HT1080 (cell line): ENCODE measurements around the gene ATP9A. TPM values are rescaled to one million over a fixed set of nuclear protein-coding genes. Genes with fewer than 3 reads are reported as not detected.
"Not testable (repeated sequence)": the region's sequence is repeated elsewhere in the genome, so short reads cannot be mapped to it uniquely, and the experiment has no call there.

Experiments
- DNase-seq: peaks from one replicate; pipeline ENCODE4 v3.0.0-alpha.2; 2015; ENCODE audit warnings: low read depth
- total RNA-seq: library from RNA; depleted of rRNA; stranded (reverse); fragments of >200 nt; shearing (Covaris generic); gene quantifications from 2 replicates; pipeline ENCODE4 v1.2.3, GENCODE V29; 2014

ATP9A gene
- total RNA-seq, 1 experiment from 2014 or later = 3.0 TPM

GRCh38 chr20:51757226-51757625 lies 11.0 kb downstream of the ATP9A start:
- no peak for DNase-seq

GRCh38 chr20:51756653-51757052 lies 11.5 kb downstream of the ATP9A start:
- no peak for DNase-seq

- DNase-seq = not testable (repeated sequence)
These were observed 15.0 kb downstream of the ATP9A start for GRCh38 chr20:51753220-51753619.

GRCh38 chr20:51752343-51752951 lies 15.7 kb downstream of the ATP9A start:
- DNase-seq = peak; percentile 86

- no peak for DNase-seq
These were observed 17.3 kb downstream of the ATP9A start for GRCh38 chr20:51750770-51751388.

- DNase-seq = peak; percentile 97
These were observed 18.0 kb downstream of the ATP9A start for GRCh38 chr20:51750037-51750769.

GRCh38 chr20:51749674-51750036 lies 18.5 kb downstream of the ATP9A start:
- DNase-seq = peak; percentile 70

GRCh38 chr20:51747182-51747911 lies 20.8 kb downstream of the ATP9A start:
- DNase-seq = no peak

- DNase-seq = no peak
These were observed 22.4 kb downstream of the ATP9A start for GRCh38 chr20:51745804-51746203.

GRCh38 chr20:51740838-51741237 lies 27.4 kb downstream of the ATP9A start:
- DNase-seq = no peak

- not testable (repeated sequence) for DNase-seq
These were observed 27.9 kb downstream of the ATP9A start for GRCh38 chr20:51740308-51740707.

- DNase-seq = no peak
These were observed 28.4 kb downstream of the ATP9A start for GRCh38 chr20:51739722-51740249.

- peak; percentile 40 for DNase-seq
These were observed 29.2 kb downstream of the ATP9A start for GRCh38 chr20:51738877-51739447.

GRCh38 chr20:51738261-51738660 lies 29.9 kb downstream of the ATP9A start:
- not testable (repeated sequence) for DNase-seq

- no peak for DNase-seq
These were observed 31.2 kb downstream of the ATP9A start for GRCh38 chr20:51736947-51737346.

- DNase-seq = no peak
These were observed 32.2 kb downstream of the ATP9A start for GRCh38 chr20:51735728-51736600.

- DNase-seq = no peak
These were observed 33.1 kb downstream of the ATP9A start for GRCh38 chr20:51734876-51735720.

- DNase-seq = no peak
These were observed 35.1 kb downstream of the ATP9A start for GRCh38 chr20:51733070-51733469.

GRCh38 chr20:51732096-51732791 lies 35.9 kb downstream of the ATP9A start:
- DNase-seq = no peak
